Measurements from ENCODE around the gene NHLH2. TPM values are rescaled to one million over a fixed set of nuclear protein-coding genes. Genes with fewer than 3 reads are reported as not detected.

The NHLH2 gene
- total and polyA plus RNA-seq, 10 of the 15 experiments (the other 5 are each of a cell fraction or from before 2014, with no cell fraction given): 0.01 to 0.08 (median 0.05) TPM; not detected in 6

DNA sequence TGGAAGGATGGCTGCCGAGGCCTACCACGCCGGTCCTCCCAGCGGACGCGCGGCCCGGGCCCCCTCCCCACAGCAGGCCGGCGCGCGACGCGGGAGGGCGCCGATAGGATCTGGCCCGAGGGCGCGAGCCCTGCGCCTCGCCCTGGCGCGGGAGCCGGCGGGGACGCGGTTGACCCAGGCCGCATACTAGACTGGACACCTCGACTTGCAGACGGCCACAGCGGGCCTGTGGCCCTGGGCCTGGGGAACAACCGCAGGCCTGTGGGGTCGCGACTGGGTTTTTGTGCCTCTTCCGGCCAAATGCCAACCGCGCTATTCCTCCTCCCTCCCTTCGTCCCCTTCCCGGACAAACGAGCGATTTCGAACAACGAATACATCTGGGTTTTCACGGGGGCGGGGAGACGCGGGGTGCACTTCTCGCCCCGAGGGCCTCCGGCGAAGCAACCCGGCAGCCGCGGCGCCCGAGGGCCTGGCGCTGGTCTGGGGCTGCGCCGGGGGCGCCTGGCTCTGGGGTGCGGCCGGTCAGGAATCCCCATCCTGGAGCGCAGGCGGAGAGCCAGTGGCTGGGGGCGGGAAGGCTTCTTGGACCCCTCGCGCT, 2.4 kb downstream of the NHLH2 start:
- Histone ChIP-seq H3K4me1 (ENCODE audit: control insufficient read depth, insufficient read depth, low read length) (no peaks in the 10 kb centered on the region), H3K27ac (ENCODE audit: control insufficient read depth, insufficient read depth) (no peak overlapping the region), H3K4me2 (ENCODE audit: control insufficient read depth, insufficient read depth) (no peak overlapping the region), H3K36me3 (ENCODE audit: control insufficient read depth in 2 of 2, insufficient read depth in 2 of 2, low read length in 1 of 2) (no peaks in the 10 kb centered on the region), H3K79me2 (ENCODE audit: control insufficient read depth, insufficient read depth, low read length) (no peaks in the 10 kb centered on the region), H3K27me3 (replicated peaks in 1 of 2; ENCODE audit: control insufficient read depth in 2 of 2, insufficient read depth in 2 of 2, low read length in 1 of 2) (peaks cover 10 to 21% of the 10 kb centered on the region in 2 experiments), H3K4me3 (no peak overlapping the region), H4K20me1 (ENCODE audit: control insufficient read depth, insufficient read depth) (no peaks in the 10 kb centered on the region), H2AFZ (ENCODE audit: control insufficient read depth, low read depth, low read length) (no peak overlapping the region), H3K9me3 (replicated peaks; ENCODE audit: control insufficient read depth, insufficient read depth, low read length) (no peaks in the 10 kb centered on the region; the same call in 2 of the 3 replicates), H3K9ac (ENCODE audit: control insufficient read depth, insufficient read depth, low read length) (no peak overlapping the region)
- ATAC-seq (peak; percentile 41; the same call in 2 of the 3 replicates), DNase-seq (ENCODE audit: low read depth, low spot score) (no peak), FAIRE-seq (no peak)
- intact Hi-C loops (cut with micrococcal nuclease; ENCODE audit: unreplicated experiment): no loop called here
- RAD21 ChIA-PET (ENCODE audit: unreplicated experiment): no interaction called here
- BruUV-seq (replicated peaks): no TSS peak
- WGBS (ENCODE audit: insufficient coverage, insufficient replicate concordance, low lambda C conversion rate, missing lambda C conversion rate): 40% methylated on average over 55 of the region's 67 CpGs
- in situ Hi-C loops (cut with MboI): no loop called here
- TF ChIP-seq, protein P1, sequence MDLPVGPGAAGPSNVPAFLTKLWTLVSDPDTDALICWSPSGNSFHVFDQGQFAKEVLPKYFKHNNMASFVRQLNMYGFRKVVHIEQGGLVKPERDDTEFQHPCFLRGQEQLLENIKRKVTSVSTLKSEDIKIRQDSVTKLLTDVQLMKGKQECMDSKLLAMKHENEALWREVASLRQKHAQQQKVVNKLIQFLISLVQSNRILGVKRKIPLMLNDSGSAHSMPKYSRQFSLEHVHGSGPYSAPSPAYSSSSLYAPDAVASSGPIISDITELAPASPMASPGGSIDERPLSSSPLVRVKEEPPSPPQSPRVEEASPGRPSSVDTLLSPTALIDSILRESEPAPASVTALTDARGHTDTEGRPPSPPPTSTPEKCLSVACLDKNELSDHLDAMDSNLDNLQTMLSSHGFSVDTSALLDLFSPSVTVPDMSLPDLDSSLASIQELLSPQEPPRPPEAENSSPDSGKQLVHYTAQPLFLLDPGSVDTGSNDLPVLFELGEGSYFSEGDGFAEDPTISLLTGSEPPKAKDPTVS (IDR thresholded peaks at IDR 0.05; ENCODE audit: low read depth, low read length): no peak
- TF ChIP-seq SUZ12 (IDR thresholded peaks at IDR 0.05; ENCODE audit: unreplicated experiment): peak; percentile 55
- no peak for TF ChIP-seq NFIC (IDR thresholded peaks at IDR 0.05; ENCODE audit: low read depth, low read length)
- no peak for TF ChIP-seq NR2C1 (IDR thresholded peaks at IDR 0.05)
- TF ChIP-seq CUX1 (IDR thresholded peaks at IDR 0.05; ENCODE audit: insufficient replicate concordance, low read depth, low read length): no peak
- POLR2A ChIA-PET: no interaction called here
- CTCF ChIA-PET: no interaction called here
- SMC1A ChIA-PET (ENCODE audit: uncharacterized antibody, unreplicated experiment): no interaction called here

Data from GM12878 (cell line).